Measurements from ENCODE around the gene CYB5R4.
"Not testable (repeated sequence)": the region's sequence is repeated elsewhere in the genome, so short reads cannot be mapped to it uniquely, and the experiment has no call there.

The CYB5R4 gene

DNA sequence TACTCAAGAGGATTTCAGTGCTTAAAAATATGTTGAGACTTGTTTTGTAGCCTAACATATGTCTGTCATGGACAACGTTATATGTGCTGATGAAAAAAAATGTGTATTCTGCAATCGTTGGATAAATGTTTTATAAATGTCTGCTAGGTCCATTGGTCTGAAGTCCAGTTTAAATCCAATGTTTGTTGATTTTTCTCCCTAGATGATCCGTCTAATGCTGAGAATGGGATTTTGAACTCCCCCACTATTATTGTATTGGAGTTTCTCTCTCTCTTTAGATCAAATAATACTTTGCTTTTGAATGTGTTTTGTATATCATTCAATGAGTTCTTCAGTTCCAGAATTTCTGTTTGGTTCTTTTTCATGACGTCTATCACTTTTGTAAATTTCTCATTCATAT, 44.9 kb downstream of the CYB5R4 start:
- no peak for TF ChIP-seq JUND (IDR thresholded peaks at IDR 0.05; ENCODE audit: low read depth)
- in situ Hi-C loops (cut with HindIII; ENCODE audit: low pct_unique_long_range_greater_than_20kb, low sequenced_read_pairs), result no loop called here
- no peak for DNase-seq (ENCODE audit: low read depth in 1 of 2, low spot score in 1 of 2)

DNA sequence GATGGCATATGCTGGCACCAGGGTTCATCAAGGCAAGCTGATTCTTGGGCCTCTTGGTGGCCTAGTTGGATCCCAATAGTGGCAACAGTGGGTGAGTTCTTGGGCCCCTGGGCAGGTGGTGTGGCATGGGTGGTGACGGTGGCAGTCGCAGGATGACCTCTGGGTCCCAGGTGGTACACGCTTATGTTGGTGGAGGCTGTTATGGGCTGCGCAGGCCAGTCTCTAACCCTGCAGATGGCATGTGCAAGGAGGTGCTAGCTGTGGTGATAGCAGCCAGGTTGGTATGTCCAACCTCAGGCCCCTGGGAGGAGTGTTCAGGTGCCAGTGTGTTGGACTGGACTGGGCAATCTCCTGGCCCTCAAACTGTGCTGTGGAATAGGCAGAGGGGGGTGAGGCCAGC, 46.2 kb downstream of the CYB5R4 start:
- no peak for DNase-seq (ENCODE audit: low read depth in 1 of 2, low spot score in 1 of 2)
- TF ChIP-seq JUND (IDR thresholded peaks at IDR 0.05; ENCODE audit: low read depth), result no peak
- in situ Hi-C loops (cut with HindIII; ENCODE audit: low pct_unique_long_range_greater_than_20kb, low sequenced_read_pairs), result no loop called here

DNA sequence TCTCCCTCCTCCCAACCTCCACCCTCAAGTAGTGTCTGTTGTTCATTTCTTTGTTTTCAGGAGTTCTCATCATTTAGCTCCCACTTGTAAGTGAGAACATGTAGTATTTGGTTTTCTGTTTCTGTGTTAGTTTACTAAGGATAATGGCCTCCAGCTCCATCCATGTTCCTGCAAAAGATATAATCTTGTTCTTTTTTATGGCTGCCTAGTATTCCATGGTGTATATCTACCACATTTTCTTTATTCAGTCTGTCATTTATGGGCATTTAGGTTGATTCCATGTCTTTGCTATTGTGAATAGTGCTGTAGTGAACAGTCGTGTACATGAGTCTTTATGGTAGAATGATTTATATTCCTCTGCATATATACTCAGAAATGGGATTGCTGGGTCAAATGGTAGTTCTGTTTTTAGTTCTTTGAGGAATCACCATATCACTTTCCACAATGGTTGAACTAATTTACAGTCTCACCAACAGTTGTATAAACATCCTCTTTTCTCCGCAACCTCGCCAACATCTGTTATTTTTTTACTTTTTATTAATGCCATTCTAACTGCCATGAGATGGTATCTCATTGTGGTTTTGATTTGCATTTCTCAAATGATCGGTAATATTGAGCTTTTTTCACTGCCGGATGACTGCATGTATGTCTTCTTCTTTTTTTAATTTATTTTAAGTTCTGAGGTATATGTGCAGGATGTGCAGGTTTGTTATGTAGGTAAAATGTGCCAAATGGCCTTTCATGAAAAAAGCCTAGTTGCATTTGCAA, 48.3 kb downstream of the CYB5R4 start:
- DNase-seq (ENCODE audit: low read depth in 1 of 2, low spot score in 1 of 2); in situ Hi-C loops (cut with HindIII; ENCODE audit: low pct_unique_long_range_greater_than_20kb, low sequenced_read_pairs): not testable (repeated sequence)

DNA sequence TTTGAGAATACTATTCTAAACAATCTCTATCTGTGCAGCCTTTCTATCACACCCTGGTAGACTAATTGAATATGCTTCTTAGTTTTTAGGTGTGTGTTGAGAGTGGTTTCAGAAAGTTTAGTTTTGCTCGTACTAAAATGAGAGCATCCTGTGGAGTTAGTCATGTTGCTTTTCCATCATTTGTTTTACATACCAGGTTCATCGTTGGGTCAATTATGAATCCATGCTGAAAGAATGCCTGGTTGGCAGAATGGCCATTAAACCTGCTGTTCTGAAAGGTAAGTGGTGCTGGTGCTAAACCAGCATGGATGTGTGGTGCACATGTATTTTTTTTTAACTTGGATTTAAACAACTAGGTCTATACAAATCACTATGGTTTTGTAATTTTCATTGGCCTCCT, 49.3 kb downstream of the CYB5R4 start:
- DNase-seq (ENCODE audit: low read depth in 1 of 2, low spot score in 1 of 2), result peak in 1 of 2 experiments; percentile 1
- in situ Hi-C loops (cut with HindIII; ENCODE audit: low pct_unique_long_range_greater_than_20kb, low sequenced_read_pairs), result no loop called here

DNA sequence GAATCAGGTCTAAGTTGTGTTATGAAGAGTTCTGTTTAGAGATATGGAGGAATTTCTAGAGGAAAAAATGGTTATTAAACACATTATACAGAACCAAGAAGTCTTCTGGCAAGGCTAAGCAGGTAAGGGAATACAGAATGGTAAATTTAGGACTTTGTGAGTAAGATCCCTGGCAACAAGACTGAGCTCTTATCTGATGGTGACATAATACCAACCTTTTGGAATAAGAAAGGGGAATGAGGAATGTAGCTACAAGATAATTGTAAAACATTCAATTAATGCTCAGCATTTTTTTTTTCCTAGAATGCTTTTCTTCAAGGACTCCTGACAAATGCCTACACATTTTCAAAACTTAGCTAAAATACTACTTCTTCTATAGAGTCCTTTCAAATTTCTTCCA, 51.8 kb downstream of the CYB5R4 start:
- DNase-seq (ENCODE audit: low read depth in 1 of 2, low spot score in 1 of 2), result no peak
- no peak for TF ChIP-seq JUND (IDR thresholded peaks at IDR 0.05; ENCODE audit: low read depth)
- in situ Hi-C loops (cut with HindIII; ENCODE audit: low pct_unique_long_range_greater_than_20kb, low sequenced_read_pairs), result no loop called here

More for the DNA sequence above, 49.3 kb downstream of the CYB5R4 start:
- no peak for TF ChIP-seq JUND (IDR thresholded peaks at IDR 0.05; ENCODE audit: low read depth)

DNA sequence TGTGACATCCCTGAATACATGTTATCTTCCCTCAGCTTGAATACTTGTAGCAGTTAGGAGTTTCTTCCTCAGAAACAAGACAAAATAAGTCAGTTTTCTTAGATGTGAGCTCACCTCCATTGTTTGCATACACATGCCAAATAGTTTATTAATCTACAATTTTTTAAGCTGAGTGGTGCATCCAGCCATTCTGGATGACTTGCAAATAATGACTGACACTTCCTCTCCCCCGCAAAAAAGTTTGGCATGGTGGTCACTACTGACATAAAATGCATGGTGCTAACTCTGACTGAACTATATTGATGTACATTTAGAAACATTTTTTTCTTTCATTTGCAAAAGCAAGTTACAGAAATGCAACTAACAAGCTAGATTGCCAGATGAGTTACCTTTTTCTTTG, 55.5 kb downstream of the CYB5R4 start:
- no peak for TF ChIP-seq JUND (IDR thresholded peaks at IDR 0.05; ENCODE audit: low read depth)
- in situ Hi-C loops (cut with HindIII; ENCODE audit: low pct_unique_long_range_greater_than_20kb, low sequenced_read_pairs), result no loop called here
- no peak for DNase-seq (ENCODE audit: low read depth in 1 of 2, low spot score in 1 of 2)

DNA sequence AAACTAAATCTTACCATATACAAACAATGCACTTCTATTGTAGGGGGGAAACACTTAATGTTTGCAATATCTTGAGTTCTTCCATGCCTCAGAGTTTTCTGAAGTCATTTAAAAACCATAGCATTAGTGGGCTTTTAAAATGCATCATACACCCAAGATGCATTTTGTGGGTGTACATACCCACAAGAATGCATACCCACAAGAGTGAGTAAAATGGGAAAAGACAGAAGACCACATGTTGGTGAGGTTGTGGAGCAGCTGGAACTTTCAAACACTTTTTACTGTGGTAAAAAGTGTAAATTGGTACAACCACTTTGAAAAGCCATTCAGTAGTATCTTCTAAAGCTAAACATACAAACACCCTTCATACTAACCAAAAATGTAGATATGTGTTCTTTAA, 57.5 kb downstream of the CYB5R4 start:
- no peak for TF ChIP-seq JUND (IDR thresholded peaks at IDR 0.05; ENCODE audit: low read depth)
- in situ Hi-C loops (cut with HindIII; ENCODE audit: low pct_unique_long_range_greater_than_20kb, low sequenced_read_pairs), result no loop called here
- DNase-seq (ENCODE audit: low read depth in 1 of 2, low spot score in 1 of 2), result no peak

DNA sequence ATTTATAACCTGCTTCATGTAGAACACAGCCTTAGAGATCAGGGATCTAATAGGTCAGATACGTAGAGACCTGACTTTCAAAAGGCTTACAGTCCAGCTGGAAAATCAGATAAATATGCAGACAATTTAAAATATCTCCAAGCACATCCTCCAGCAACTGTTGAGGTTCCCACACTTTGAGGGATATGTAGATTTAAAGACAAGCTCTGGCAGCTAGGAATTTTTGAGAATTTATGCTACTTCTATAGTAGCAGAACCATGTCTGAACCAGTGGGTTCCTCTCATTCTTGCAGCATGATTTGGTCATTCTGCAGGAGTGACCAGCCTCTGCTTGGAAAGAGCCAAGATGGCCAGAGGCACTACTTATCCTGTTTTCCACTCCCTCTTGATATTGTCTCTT, 60.5 kb downstream of the CYB5R4 start:
- TF ChIP-seq JUND (IDR thresholded peaks at IDR 0.05; ENCODE audit: low read depth), result no peak
- no peak for DNase-seq (ENCODE audit: low read depth in 1 of 2, low spot score in 1 of 2)
- in situ Hi-C loops (cut with HindIII; ENCODE audit: low pct_unique_long_range_greater_than_20kb, low sequenced_read_pairs), result no loop called here

DNA sequence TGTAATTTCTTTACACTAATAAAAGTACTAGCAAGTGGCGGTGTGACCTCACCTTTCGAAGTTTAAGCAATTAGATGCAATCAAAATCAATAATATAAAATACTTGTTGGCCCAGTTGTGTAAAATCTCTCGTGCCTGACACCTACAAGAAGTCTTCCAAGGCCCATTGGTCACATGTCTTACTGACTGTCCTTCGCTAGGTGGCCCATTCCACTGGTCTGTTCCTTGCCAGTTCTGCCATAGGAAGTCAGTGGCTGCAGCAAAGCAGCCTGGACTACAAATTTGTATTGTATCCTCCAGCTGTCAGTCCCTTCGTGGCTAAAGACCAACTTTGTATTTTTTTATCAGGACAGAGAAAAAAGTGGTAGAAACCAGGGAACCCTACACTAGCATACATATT, 61.8 kb downstream of the CYB5R4 start:
- in situ Hi-C loops (cut with HindIII; ENCODE audit: low pct_unique_long_range_greater_than_20kb, low sequenced_read_pairs), result no loop called here
- TF ChIP-seq JUND (IDR thresholded peaks at IDR 0.05; ENCODE audit: low read depth), result no peak
- no peak for DNase-seq (ENCODE audit: low read depth in 1 of 2, low spot score in 1 of 2)

DNA sequence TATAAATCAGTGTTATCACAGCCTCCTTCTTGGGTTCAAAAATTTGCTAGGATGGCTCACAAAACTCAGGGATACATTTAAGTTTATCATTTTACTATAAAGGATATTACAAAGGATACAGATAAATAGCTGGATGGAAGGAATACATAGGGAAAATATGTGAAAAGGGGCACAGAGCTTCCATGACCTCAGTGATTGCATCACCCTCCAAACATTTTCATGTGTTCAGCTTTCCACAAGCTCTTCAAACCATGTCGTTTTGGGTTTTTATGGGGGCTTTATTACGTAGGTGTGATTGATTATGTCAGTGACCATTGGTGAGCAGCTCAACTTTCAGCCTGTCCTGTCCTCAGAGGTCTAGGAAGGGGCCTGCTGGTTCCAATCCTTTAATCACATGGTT, 68.0 kb downstream of the CYB5R4 start:
- no peak for DNase-seq (ENCODE audit: low read depth in 1 of 2, low spot score in 1 of 2)
- no peak for TF ChIP-seq JUND (IDR thresholded peaks at IDR 0.05; ENCODE audit: low read depth)
- in situ Hi-C loops (cut with HindIII; ENCODE audit: low pct_unique_long_range_greater_than_20kb, low sequenced_read_pairs), result no loop called here

DNA sequence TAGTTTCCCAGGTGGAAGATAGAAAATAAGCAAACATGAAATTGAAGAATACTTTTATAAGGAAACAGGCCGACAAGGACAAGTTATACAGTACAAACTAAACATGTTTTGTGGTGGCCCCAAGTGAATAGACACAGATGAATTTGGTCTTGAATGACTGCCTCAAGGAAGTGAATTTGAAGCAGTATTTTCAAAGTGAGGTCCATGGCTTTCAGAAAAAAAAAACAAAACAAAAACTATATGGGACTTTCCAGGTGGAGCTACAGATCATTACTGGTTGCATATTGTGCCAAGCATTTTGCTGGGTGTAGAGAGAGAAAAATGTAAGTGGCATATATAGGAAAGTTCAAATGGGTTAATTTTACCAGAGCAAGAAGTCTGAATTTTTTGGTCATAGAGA, 68.8 kb downstream of the CYB5R4 start:
- no peak for DNase-seq (ENCODE audit: low read depth in 1 of 2, low spot score in 1 of 2)
- TF ChIP-seq JUND (IDR thresholded peaks at IDR 0.05; ENCODE audit: low read depth), result no peak
- in situ Hi-C loops (cut with HindIII; ENCODE audit: low pct_unique_long_range_greater_than_20kb, low sequenced_read_pairs), result no loop called here

DNA sequence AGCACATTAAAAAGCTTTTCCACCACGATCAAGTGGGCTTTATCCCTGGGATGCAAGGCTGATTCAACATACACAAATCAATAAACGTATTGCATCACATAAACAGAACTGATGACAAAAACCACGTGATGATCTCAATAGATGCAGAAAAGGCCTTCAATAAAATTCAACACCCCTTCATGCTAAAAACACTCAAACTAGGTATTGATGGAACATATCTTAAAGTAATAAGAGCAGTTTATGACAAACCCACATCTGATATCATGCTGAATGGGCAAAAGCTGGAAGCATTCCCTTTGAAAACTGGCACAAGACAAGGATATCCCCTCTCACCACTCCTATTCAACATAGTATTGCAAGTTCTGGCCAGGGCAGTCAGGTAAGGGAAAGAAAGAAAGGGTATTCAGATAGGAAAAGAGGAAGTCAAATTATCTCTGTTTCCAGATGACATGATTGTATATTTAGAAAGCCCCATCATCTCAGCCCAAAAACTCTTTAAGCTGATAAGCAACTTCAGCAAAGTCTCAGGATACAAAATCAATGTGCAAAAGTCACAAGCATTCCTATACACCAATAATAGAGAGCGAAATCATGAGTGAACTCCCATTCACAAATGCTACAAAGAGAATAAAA, 86.8 kb downstream of the CYB5R4 start:
- DNase-seq (ENCODE audit: low read depth in 1 of 2, low spot score in 1 of 2); in situ Hi-C loops (cut with HindIII; ENCODE audit: low pct_unique_long_range_greater_than_20kb, low sequenced_read_pairs): not testable (repeated sequence)

DNA sequence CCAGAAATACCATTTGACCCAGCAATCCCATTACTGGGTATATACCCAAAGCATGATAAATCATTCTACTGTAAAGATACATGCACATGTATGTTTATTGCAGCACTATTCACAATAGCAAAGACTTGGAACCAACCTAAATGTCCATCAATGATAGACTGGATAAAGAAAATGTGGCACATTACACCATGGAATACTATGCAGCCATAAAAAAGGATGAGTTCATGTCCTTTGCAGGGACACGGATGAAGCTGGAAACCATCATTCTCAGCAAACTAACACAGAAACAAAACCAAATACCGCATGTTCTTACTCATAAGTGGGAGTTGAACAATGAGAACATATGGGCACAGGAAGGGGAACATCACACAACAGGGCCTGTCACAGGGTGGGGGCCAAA, 88.5 kb downstream of the CYB5R4 start:
- DNase-seq (ENCODE audit: low read depth in 1 of 2, low spot score in 1 of 2); in situ Hi-C loops (cut with HindIII; ENCODE audit: low pct_unique_long_range_greater_than_20kb, low sequenced_read_pairs): not testable (repeated sequence)

DNA sequence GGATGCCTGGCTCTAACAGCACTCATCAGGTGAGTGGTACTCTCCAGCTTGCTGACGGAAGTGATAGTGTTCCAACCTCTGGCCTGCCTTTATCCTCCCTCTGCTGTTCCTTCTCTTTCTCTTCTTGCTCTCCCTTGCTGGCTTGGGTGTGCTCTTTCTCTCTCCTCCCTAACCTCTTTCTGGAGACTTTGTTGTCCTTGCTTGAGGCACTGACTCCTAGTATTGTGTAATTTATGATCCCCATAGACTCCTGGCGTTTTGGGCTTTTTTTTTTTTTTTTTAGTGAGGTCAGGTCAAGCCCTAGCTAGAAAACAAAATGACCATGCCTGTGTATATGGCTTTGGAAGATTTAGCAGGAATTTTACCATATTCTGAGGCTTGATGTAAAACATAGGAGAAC, 89.4 kb downstream of the CYB5R4 start:
- in situ Hi-C loops (cut with HindIII; ENCODE audit: low pct_unique_long_range_greater_than_20kb, low sequenced_read_pairs), result no loop called here
- DNase-seq (ENCODE audit: low read depth in 1 of 2, low spot score in 1 of 2), result no peak
- no peak for TF ChIP-seq JUND (IDR thresholded peaks at IDR 0.05; ENCODE audit: low read depth)

DNA sequence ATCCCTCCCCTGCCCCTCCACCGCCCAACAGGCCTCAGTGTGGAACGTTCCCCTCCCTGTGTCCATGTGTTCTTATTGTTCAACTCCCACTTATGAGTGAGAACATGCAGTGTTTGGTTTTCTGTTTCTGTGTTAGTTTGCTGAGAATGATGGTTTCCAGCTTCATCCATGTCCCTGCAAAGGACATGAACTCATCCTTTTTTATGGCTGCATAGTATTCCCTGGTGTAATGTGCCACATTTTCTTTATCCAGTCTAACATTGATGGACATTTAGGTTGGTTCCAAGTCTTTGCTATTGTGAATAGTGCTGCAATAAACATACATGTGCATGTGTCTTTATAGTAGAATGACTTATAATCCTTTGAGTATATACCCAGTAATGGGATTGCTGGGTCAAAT, 91.9 kb downstream of the CYB5R4 start:
- DNase-seq (ENCODE audit: low read depth in 1 of 2, low spot score in 1 of 2); in situ Hi-C loops (cut with HindIII; ENCODE audit: low pct_unique_long_range_greater_than_20kb, low sequenced_read_pairs): not testable (repeated sequence)

Measured in T47D (cell line).